IMR-90 (cell line): ENCODE results near the gene IFFO2. TPM values are rescaled to one million over a fixed set of nuclear protein-coding genes. Genes with fewer than 3 reads are reported as not detected.
A peak's percentile ranks its signal among the peaks of the same experiment; 100 is the strongest.

Experiments used
- ATAC-seq: fragments of 200-7000 bp; cut with Tn5 transposase; 2 replicates; pipeline ENCODE4 v1.9.1; 2020; ENCODE audit warnings: low read depth, mild to moderate bottlenecking, moderate library complexity
- BruUV-seq: library from RNA; stranded (reverse); fragments of 400-500 nt; replicated peaks from 2 replicates; lab custom pipeline; 2021; lab: Mats Ljungman, UMichigan
- CTCF ChIA-PET: fragments of 300-600 bp; formaldehyde crosslinking; extraction: SDS; loops from one replicate; lab custom pipeline; 2021; ENCODE audit warnings: antibody characterized with exemption; lab: Yijun Ruan, JAX
- POLR2A ChIA-PET: fragments of 300-600 bp; sonication (Branson Sonifier 250); formaldehyde crosslinking; loops from one replicate; lab custom pipeline; 2022; ENCODE audit warnings: antibody characterized with exemption; ENCODE audit not compliant: unreplicated experiment; lab: Charles Lee
- DNase-seq: peaks from one replicate; pipeline ENCODE4 v3.0.0; 2013
- H2AFZ ChIP-seq: replicated peaks from 2 replicates; pipeline ENCODE3; 2013; ENCODE audit warnings: low read length, mild to moderate bottlenecking; ENCODE audit not compliant: poor library complexity
- H2AK5ac ChIP-seq: 2 replicates; pipeline ENCODE4 v1.6.1; 2013; ENCODE audit warnings: low read depth, low read length, inconsistent platforms
- H2AK9ac ChIP-seq: replicated peaks from 2 replicates; pipeline ENCODE3; 2013; ENCODE audit warnings: mild to moderate bottlenecking, low read depth, low read length, moderate library complexity; ENCODE audit not compliant: poor library complexity
- H2BK120ac ChIP-seq: 2 replicates; pipeline ENCODE4 v1.6.1; 2013; ENCODE audit warnings: low read depth, low read length, inconsistent platforms
- H2BK15ac ChIP-seq: 3 replicates; pipeline ENCODE4 v1.6.1; 2013; ENCODE audit warnings: low read depth, low read length, inconsistent platforms
- H2BK20ac ChIP-seq: 2 replicates; pipeline ENCODE4 v1.6.1; 2013; ENCODE audit warnings: low read depth, mild to moderate bottlenecking, inconsistent platforms, low read length, moderate library complexity
- H2BK5ac ChIP-seq: 2 replicates; pipeline ENCODE4 v1.6.1; 2013; ENCODE audit warnings: mild to moderate bottlenecking, low read depth, low read length, inconsistent platforms; ENCODE audit not compliant: poor library complexity, severe bottlenecking
- H3K14ac ChIP-seq: replicated peaks from 2 replicates; pipeline ENCODE4 v1.6.1; 2013; ENCODE audit warnings: low read depth, low read length, inconsistent platforms
- H3K18ac ChIP-seq: 2 replicates; pipeline ENCODE4 v1.6.1; 2013; ENCODE audit warnings: low read depth, low read length, control low read depth
- H3K23ac ChIP-seq: 2 replicates; pipeline ENCODE4 v1.6.1; 2013; ENCODE audit warnings: low read depth, low read length, inconsistent platforms
- H3K27ac ChIP-seq: 2 replicates; pipeline ENCODE4 v1.5.1; 2013; ENCODE audit warnings: mild to moderate bottlenecking, control low read depth, low read length; ENCODE audit not compliant: insufficient read depth
- H3K27me3 ChIP-seq: 2 replicates; pipeline ENCODE4 v1.6.1; 2013; ENCODE audit warnings: low read length; ENCODE audit not compliant: control insufficient read depth, insufficient read depth
- H3K36me3 ChIP-seq: 2 replicates; pipeline ENCODE4 v1.6.1; 2013; ENCODE audit warnings: low read length, mixed read lengths; ENCODE audit not compliant: control insufficient read depth, insufficient read depth
- H3K4ac ChIP-seq: 2 replicates; pipeline ENCODE4 v1.6.1; 2013; ENCODE audit warnings: low read depth, low read length, inconsistent platforms
- H3K4me1 ChIP-seq: 2 replicates; pipeline ENCODE4 v1.6.1; 2013; ENCODE audit warnings: low read length, mixed read lengths; ENCODE audit not compliant: control insufficient read depth, insufficient read depth
- H3K4me2 ChIP-seq: 2 replicates; pipeline ENCODE4 v1.6.1; 2013; ENCODE audit warnings: low read depth, mild to moderate bottlenecking, control low read depth, low read length, moderate library complexity
- H3K4me3 ChIP-seq: 2 replicates; pipeline ENCODE4 v1.5.1; 2013; ENCODE audit warnings: low read depth, mild to moderate bottlenecking, control low read depth, low read length, moderate library complexity; ENCODE audit not compliant: insufficient read depth
- H3K56ac ChIP-seq: 2 replicates; pipeline ENCODE4 v1.6.1; 2013; ENCODE audit warnings: low read length, inconsistent platforms; ENCODE audit not compliant: insufficient read depth; ENCODE audit errors: extremely low read depth
- H3K79me1 ChIP-seq, 2 experiments: 2 replicates each; pipeline ENCODE4 v1.6.1; 2013; ENCODE audit warnings: low read length in 2 of 2, inconsistent platforms in 1 of 2, low read depth in 1 of 2
- H3K9ac ChIP-seq: 2 replicates; pipeline ENCODE4 v1.6.1; 2013; ENCODE audit warnings: low read depth, low read length, control low read depth
- H3K9me1 ChIP-seq: 2 replicates; pipeline ENCODE4 v1.6.1; 2013; ENCODE audit warnings: low read length, inconsistent platforms; ENCODE audit not compliant: insufficient read depth
- H3K9me3 ChIP-seq: 2 replicates; pipeline ENCODE4 v1.6.1; 2013; ENCODE audit warnings: low read length; ENCODE audit not compliant: control insufficient read depth, insufficient read depth
- H4K20me1 ChIP-seq: 2 replicates; pipeline ENCODE4 v1.6.1; 2013; ENCODE audit warnings: low read length, inconsistent platforms; ENCODE audit not compliant: insufficient read depth
- H4K5ac ChIP-seq: 2 replicates; pipeline ENCODE4 v1.6.1; 2013; ENCODE audit warnings: mild to moderate bottlenecking, low read depth, low read length, control low read depth
- H4K8ac ChIP-seq, 2 experiments: 2 replicates each; pipeline ENCODE4 v1.6.1; 2013; ENCODE audit warnings: low read depth in 2 of 2, low read length in 2 of 2, control low read depth in 1 of 2, inconsistent platforms in 1 of 2
- H4K91ac ChIP-seq: 2 replicates; pipeline ENCODE4 v1.6.1; 2013; ENCODE audit warnings: low read depth, low read length, inconsistent platforms; ENCODE audit not compliant: insufficient read depth
- CEBPB ChIP-seq: IDR thresholded peaks from 2 replicates; pipeline ENCODE4 v1.6.1; 2012; ENCODE audit warnings: low read depth, low read length, improper control_type of control experiment
- MAFK ChIP-seq: IDR thresholded peaks from 2 replicates; pipeline ENCODE4 v1.6.1; 2012; ENCODE audit warnings: low read depth, low read length, improper control_type of control experiment
- NFE2L2 ChIP-seq: fragments of 150-350 bp; IDR thresholded peaks from 2 replicates; pipeline ENCODE4 v1.6.1; 2016; ENCODE audit warnings: low read depth, mild to moderate bottlenecking, low read length
- RFX5 ChIP-seq: IDR thresholded peaks from 2 replicates; pipeline ENCODE4 v1.8.0; 2012; ENCODE audit warnings: low read depth, mild to moderate bottlenecking, low read length, moderate library complexity
- WGBS, 2 experiments: methylation state at CpG; one replicate each; pipeline versions ENCODE4 v1.1.5 to v1.1.7; 2013; ENCODE audit warnings: missing lambda C conversion rate in 2 of 2; ENCODE audit not compliant: insufficient read length in 1 of 2; ENCODE audit errors: extremely low coverage in 2 of 2; 5-methylcytosine and 5-hydroxymethylcytosine counted together
- dilution Hi-C: fragments of 300-500 bp; cut with HindIII; formaldehyde crosslinking; loops from one replicate; pipeline ENCODE4 v1.14.3; 2018; ENCODE audit warnings: low sequenced_read_pairs; ENCODE audit not compliant: unreplicated experiment
- in situ Hi-C: fragments of 300-500 bp; cut with MboI; formaldehyde crosslinking; loops from 3 replicates; pipeline ENCODE4 v1.14.3; 2019; ENCODE audit warnings: low sequenced_read_pairs, inconsistent platforms, mixed read lengths
- intact Hi-C: fragments of 100-400 bp; cut with micrococcal nuclease; formaldehyde crosslinking; loops from 2 replicates; pipeline ENCODE4 v1.10.0; 2022
- polyA plus RNA-seq, 3 experiments: library from polyadenylated mRNA; depleted of rRNA; stranded (reverse); fragments of >200 nt; gene quantifications; 2 replicates each; pipeline ENCODE4 v1.2.3, GENCODE V29; 2012; ENCODE audit warnings: low replicate concordance in 1 of 3
- total RNA-seq: library from RNA; depleted of rRNA; stranded (reverse); fragments of >200 nt; gene quantifications from 2 replicates; pipeline ENCODE4 v1.2.3, GENCODE V29; 2012
- TF ChIP-seq, protein P1 (sequence below): fragments of 150-350 bp; IDR thresholded peaks from 2 replicates; pipeline ENCODE4 v1.6.1; 2017; ENCODE audit warnings: mild to moderate bottlenecking, antibody characterized with exemption, low read length, low read depth

Gene IFFO2
- total and polyA plus RNA-seq, 2 of the 4 experiments (the other 2 are of a cell fraction), result 14.5 to 18.2 TPM

GRCh38 chr1:18923756-18924211, 32.7 kb downstream of the IFFO2 start:
- Histone ChIP-seq H4K91ac (peak overlapping the region; percentile 50; the same call in 1 of the 2 replicates), H4K20me1 (peaks cover 4% of the 10 kb centered on the region; the same call in 1 of the 2 replicates), H3K23ac (0 out of 2 replicates have a peak overlapping the region, but pooled peaks have one; percentile 39), H2AK5ac (peak overlapping the region; percentile 89), H3K4me1 (peaks cover 50% of the 10 kb centered on the region), H3K9me3 (no peaks in the 10 kb centered on the region), H3K9ac (no peak overlapping the region), H2AK9ac (peak overlapping the region; percentile 82), H3K4ac (peak overlapping the region; percentile 93), H3K27me3 (no peaks in the 10 kb centered on the region), H3K36me3 (no peaks in the 10 kb centered on the region), H3K9me1 (peaks cover 20% of the 10 kb centered on the region), H2BK20ac (peak overlapping the region; percentile 64; the same call in 1 of the 2 replicates), H2BK120ac (peak overlapping the region; percentile 68), H3K4me3 (no peak overlapping the region), H2AFZ (peak overlapping the region; percentile 4), H3K4me2 (peak overlapping the region; percentile 16; the same call in 1 of the 2 replicates), H3K18ac (peak overlapping the region; percentile 25; the same call in 1 of the 2 replicates), H2BK5ac (peak overlapping the region; percentile 52), H3K27ac (peak overlapping the region; percentile 8), H3K14ac (peak overlapping the region; percentile 70), H3K56ac (no peak overlapping the region), H3K79me1 (peaks cover 30 to 87% of the 10 kb centered on the region in 2 experiments; a peak in 3 of 4 replicates), H2BK15ac (peak overlapping the region; percentile 68; the same call in 2 of the 3 replicates), H4K5ac (peak overlapping the region; percentile 26; the same call in 1 of the 2 replicates), H4K8ac (peak overlapping the region; percentile 36 to 49; a peak in 3 of 4 replicates)
- POLR2A ChIA-PET, result no interaction called here
- DNase-seq, result no peak
- in situ Hi-C loops, result no loop called here
- no peak for ATAC-seq
- no TSS peak for BruUV-seq
- TF ChIP-seq, protein P1, sequence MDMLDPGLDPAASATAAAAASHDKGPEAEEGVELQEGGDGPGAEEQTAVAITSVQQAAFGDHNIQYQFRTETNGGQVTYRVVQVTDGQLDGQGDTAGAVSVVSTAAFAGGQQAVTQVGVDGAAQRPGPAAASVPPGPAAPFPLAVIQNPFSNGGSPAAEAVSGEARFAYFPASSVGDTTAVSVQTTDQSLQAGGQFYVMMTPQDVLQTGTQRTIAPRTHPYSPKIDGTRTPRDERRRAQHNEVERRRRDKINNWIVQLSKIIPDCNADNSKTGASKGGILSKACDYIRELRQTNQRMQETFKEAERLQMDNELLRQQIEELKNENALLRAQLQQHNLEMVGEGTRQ, result no peak
- TF ChIP-seq CEBPB (no peak), RFX5 (no peak), NFE2L2 (peak; percentile 26; the same call in 1 of the 2 replicates), MAFK (no peak)
- CTCF ChIA-PET, result interaction anchor here (1.1 to 1.2 kb wide), 2 partner anchors 10 to 17 kb away, joined by 3 to 11 read pairs; no protein-coding TSS in a partner anchor
- WGBS, 2 experiments, result 31% methylated on average over 14 of the region's 14 CpGs; no CpG with 5 or more reads in 1 of the 2 experiments
- dilution Hi-C loops, result no loop called here
- intact Hi-C loops, result no loop called here
